HG03432 (cell line): ENCODE results near the gene PTCD3.

ENCODE experiments used
- ATAC-seq: cut with Tn5 transposase; IDR thresholded peaks from one replicate; pipeline ENCODE4 v1.9.1; 2021; ENCODE audit warnings: mild to moderate bottlenecking, moderate library complexity; ENCODE audit not compliant: unreplicated experiment

Gene PTCD3

DNA sequence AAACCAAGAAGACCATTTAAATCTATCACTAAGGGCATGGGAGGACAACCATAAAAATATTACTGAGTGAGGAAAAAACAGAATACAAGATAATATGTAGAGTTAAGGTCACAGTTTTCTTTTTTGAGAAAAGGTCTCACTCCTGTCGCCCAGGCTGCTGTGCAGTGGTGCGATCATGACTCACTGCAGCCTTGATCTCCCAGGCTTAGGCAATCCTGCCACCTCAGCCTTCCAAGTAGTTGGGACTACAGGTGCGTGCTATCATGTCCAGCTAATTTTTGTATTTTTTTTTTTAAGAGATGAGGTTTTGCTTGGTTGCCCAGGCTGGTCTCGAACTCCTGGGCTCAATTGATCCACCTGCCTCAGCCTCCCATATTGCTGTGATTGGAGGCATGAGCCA, 24.3 kb upstream of the PTCD3 start:
- ATAC-seq, result no peak

DNA sequence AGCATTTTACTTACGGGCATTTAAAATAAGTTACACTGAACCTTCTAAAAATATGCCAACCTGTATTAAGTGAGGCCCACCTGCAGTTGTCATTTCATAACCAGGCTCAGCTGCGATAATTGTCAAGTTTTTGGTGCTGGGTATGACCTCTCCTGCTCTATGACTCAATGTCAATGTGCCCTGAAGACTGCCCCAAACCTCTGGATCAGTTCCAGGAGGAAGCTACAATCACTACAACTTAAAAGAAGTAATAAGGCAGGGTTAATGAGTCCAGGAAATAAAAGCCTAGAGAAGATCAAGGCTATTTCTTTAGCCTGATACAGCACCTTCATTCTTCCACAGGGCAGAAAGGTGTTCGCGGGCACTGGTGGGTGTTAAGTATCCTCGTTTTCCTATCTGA, 23.3 kb upstream of the PTCD3 start:
- ATAC-seq, result no peak

DNA sequence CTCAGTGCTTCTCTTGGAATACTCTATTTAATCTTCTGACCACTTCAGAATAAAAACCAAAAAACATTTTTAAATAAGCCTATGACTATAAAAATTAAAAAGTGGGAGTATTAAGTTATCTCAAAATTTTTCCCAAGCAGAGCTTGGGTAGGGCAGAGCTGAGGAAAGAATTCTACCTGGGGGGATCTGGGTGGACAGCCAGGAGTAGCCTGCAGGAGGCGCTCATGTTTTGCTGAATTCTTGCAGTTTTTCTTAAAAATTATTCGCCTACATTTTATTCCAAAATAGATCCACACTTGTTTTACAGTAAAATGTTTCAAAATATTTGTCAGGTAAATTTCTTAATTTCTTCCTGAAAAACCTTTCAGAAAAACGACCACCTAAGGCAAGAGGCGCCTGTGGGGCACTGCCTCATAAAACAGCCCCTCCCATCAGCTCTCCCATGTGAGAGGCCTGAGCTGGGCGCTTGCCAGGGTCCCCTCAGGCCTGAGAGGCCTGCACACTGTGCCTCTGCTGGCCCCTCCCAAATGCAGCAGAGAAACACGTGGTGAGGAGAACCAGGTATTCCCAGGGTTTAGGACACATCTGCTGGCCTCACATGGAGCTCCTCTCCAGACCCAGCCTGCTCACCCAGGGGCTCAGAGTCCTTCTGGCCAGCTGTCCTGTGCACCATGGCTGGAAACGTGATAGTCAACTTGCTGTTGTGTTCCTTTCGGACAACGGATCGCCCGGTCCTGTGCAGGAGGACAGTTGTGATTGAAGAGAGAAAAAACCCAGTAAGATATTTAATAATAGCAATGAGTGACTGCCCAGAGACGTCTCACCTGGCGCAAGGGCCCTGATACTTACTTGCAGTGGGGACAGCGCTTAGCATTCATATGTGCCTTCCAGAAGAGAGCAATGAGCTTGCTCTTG, 17.8 kb upstream of the PTCD3 start:
- ATAC-seq, result no peak

DNA sequence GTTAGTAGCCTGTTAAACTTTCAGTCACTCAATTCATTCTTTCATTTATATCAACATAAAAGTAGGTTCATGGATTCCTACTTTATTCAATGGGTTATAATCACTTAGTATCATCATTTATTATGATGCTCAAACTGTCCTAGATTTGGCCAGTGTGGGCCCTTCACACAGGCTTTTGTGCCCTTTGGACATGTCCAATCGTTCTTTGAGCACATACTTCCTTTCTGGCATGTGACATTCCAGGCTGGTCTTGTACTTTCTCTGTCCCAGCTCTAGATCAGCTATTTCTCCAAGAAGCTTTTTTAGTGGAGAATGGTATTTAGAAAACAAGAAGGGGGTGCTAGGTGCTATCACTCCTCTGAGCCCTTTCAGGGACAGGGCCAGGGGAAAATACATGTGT, 11.8 kb upstream of the PTCD3 start:
- ATAC-seq, result no peak

DNA sequence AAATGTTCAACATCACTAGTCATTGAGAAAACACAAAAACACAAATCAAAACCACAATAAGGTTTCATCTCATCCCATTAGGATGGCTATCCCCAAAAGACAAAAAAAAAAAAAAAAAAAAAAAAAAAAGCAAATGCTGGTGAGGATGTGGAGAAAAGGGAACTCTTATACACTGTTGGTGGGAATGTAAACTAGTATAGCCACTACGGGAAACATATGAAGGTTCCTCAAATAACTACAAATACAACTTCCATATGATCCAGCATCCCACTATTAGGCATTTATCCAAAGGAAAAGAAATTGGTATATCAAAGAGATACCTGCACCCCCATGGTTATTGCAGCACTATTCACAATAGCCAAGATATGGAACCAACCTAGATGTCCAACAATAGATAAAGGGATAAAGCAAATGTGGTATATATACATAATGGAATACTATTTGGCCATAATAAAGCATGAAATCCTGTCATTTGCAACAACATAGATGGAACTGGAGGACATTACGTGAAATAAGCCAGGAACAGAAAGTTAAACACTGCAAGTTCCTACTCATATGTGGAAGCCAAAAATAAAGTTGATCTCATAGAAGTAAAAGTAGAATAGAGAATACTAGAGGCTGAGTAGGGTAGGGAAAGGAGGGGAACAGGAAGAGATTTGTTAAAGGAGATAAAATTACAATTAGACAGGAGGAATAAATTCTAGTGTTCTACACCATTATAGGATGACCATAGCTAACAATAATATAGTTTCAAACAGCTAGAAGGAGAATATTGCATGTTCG, 8.7 kb upstream of the PTCD3 start:
- ATAC-seq, result no peak

DNA sequence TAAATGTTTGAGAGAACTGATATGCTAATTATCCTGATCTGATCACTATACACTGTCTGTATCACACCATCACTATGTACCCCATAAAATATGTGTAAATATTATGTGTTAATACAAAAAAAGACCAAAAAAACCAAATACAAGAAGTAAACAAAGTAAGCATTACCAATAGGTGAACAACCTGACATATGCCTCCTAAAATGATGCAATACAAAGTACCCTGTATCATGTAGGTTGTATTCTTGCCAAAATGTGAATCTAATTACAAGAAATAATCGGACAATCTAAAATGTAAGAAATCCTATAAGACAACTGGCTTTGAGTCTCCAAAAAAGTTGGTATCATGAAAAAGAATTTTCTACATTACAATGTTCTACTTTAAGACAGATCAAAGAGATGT, 8.1 kb upstream of the PTCD3 start:
- ATAC-seq, result no peak

DNA sequence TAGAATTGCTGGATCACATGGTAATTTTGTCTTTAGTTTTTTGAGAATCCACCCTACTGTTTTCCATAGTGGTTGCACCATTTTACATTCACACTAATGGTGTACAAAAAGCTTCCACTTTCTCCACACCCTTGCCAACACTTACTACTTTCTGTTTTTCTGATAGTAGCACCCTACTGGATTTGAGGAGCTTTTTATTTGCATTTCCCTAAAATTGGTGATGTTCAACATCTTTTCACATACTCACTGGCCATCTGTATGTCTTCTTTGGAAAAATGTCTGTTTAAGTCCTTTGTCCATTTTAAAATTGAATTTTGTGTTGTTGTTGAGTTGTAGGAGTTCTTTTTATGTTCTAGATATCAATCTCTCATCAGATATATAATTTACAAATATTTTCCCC, 3.9 kb upstream of the PTCD3 start:
- ATAC-seq, result no peak

DNA sequence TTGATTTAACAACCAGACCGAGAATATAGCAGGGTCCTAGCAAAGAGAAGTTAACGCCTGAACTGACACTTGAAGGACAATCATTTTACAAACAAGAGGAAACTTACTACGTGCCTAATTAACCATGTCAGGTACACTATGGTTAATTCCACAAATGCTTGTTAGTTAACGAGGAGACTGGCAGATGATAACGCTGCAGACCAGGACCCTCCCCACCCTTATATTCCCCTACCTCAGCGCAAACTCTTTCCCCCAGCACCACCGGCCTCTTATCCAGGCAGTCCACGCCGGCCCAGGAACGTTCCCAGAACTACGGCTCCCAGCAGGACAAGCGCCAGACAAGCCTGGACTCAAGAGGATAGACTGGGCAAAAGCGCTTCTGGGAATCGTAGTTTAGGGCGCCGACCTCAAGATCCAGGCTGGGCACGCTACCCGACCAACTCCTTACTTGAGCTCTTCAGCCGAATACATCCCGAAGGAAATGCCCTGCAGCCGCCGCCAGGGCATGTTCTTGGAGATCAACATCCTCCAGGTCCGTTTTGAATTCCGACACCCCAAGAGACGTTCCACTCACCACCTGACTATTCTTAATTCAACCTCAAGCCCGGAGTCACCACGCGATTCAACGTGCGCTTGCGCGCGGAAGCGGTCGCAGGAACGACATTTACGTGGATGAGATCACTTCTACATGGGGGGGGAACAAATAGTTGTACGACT, 625 bp upstream of the PTCD3 start, which contains the start of gene POLR1A:
POLR1A (minus strand) TSS at position 635 of the 717 bp plus-strand sequence; CDS start at position 525, 110 bp downstream.
- peak; percentile 75 for ATAC-seq

DNA sequence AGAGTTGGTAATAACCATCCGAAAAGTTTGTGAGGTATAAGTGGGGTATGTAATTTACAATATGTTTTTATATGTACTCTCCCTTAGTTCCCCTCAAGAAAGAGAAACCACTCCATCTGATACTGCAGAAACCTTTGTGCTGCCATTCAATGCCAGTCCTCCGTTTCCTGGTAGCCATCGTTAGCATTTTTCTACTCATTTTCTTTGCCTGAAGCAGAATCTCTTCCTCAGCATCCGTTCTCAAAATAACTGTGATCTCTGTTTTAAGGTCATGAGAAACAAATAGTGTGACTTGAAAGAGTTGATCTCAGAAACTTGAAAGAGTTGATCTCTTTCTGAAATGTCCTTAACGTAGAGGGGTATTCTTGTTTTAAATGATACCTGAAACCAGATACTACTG, 996 bp downstream of the PTCD3 start:
- no peak for ATAC-seq

DNA sequence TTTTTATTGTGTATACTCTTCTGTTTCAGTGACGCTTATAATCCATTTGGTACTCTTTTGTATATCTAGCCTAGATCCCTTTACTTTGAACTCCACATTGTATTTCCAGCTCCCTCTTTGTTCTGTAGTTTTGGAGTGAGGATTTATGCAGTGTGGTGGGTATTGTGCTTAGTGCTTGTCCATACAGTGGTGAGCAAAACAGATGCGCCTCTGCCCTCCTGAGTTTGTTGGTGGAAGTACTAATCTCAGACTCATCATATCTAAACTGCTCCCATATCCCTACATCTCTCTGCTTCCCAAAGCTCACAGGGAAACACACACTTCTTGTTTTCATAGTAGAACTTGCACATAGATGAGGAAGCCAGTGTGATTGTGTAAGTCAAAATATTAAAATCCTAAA, 12.1 kb downstream of the PTCD3 start:
- ATAC-seq, result no peak

DNA sequence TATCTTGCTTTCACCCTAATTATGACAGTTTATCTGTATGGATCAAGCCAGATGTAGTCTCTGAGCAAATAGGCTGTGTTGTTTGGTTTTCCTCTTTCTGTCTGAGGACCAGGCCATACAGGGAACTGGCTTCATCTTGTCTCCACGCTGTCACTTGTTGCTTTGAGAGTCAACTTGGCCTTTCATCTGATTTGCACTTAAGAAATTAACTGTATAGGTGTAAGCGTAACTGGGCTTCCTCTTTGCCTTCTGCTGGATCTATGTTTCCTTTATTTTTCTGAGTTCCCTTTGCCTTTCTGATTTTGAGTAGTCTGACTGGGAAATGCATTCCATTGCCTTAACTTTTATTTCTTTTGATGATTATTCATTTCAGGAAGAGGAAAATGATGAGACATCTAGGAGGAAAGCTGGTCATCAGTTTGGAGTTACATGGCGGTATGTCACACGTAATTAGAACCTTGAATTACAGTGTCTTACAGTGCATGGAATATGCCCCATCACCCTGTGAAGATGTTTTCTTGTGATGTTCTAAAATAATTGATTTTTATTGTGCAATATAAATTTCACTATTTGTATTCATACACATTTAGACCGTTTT, 17.4 kb downstream of the PTCD3 start:
- ATAC-seq, result no peak

DNA sequence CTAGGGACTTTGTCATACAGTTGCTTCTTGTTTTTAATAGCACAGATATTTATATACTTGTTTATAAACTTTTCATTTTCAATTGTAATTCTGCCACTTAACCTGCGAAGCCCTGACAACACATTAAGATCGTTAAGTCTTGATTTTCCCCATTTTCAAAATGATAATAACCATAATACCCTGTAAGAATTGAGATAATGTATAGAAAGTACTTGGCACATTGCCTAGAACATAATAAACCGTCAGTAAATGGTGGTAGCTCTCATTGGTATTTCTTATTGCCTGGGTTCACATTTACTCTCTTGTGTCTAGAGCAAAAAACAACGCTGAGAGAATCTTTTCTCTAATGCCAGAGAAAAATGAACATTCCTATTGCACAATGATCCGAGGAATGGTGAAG, 18.6 kb downstream of the PTCD3 start:
- no peak for ATAC-seq

DNA sequence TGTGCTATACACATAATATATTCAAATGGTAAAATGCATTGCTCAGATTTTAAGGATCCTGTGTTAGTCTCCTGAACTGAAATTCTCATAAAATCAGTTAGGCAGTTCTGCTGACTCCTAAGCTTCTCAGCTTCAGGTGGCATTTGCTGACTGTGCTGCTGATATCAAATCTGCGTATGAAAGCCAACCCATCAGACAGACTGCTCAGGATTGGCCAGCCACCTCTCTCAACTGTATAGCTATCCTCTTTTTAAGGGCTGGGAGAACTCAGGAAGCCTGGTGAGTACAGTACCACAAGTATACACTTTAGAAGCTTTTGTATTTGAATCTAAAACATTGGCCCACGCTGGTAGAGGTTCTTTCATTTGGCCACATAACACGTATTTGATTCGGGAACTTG, 28.7 kb downstream of the PTCD3 start:
- ATAC-seq, result no peak

DNA sequence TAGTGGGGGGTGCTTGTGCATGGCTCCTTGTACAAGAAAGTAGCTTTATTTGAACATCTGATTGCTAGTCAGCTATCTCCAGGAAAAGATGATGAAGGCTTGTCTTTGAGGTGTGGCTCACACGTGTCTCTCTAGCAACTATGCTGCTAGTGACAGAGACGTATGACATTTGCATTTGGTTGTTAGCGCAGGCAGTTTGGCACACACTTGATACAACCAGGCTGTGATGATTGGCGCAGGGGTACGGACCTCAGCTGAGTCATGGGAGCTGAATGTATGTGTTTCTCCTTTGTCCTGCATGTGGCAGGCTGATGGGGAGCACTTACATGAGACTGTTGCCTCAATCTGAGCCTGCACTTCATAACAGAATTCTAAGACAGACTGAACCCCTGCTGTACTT, 29.6 kb downstream of the PTCD3 start:
- no peak for ATAC-seq

DNA sequence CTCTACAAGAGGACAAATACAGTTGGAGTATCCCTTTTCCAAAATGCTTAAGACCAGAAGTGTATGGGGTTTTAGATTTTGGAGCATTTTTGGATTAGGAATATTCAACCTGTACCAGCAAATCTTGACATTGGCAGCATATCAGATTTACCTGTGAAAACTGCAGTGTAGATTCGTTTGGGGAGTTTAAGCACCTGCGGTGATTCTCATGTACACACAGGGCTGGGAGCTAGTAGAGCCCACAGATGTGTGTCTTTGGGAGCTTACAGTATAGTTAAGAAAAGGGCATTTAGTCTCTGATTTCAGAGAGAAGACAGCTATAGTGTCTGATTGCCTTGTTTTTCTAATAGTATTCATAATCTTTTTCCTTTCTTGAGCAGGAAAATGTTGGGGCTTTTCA, 30.1 kb downstream of the PTCD3 start:
- no peak for ATAC-seq

DNA sequence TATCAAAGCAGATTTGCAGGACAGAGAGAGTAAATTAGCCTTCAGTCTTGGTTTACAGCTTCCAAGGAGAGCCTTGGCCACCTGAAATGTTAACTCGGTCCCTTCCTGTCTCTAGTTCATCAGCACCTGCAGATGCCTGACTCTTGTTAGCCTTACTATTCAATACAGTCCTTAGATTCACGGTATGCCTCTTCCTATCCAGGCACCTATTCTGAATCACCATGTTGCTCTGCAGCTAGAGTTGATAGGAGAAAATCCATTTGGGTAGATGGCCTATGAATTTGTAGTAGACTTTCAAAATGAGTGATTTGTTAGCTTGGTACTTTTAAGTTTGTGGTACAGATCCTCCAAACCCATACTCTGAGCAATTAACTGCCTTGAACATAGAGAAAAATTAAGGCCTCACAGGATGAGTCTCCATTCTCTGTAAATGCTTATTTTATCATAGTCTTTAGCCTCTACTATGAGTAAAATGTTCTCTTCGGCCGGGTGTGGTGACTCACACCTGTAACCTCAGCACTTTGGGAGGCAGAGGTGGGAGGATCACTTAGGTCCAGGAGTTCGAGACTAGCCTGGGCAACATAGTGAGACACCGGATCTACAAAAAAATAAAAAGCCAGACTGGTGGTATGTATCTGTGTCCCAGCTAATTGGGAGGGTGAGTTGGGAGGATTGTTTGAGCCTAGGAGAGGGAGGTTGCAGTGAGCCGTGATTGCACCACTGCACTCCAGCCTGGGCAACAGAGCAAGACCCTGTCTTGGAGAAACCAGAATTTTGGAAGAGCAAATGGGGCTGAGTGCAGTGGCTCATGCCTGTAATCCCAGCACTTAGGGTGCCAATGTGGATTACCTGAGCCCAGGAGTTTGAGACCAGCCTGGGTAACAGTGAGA, 32.9 kb downstream of the PTCD3 start:
- ATAC-seq, result no peak

DNA sequence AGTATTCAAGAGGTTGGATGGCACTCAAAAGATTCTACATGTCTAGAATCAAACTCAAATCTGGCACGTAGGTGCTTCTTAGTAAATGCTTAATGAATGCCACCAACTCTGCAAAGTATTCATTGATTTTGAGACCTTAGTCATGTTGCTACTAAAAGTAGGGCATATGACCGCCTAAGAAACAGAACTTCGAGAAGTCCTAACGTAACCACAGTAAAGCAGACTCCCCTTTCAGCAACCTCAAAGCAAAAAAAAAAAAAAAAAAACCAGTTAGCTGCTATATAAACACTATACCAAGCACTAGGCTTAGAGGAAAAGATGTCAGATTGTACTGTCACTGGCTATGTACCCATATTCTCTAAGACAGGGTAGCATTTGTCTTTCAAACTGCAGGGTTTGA, 33.9 kb downstream of the PTCD3 start:
- ATAC-seq, result no peak

DNA sequence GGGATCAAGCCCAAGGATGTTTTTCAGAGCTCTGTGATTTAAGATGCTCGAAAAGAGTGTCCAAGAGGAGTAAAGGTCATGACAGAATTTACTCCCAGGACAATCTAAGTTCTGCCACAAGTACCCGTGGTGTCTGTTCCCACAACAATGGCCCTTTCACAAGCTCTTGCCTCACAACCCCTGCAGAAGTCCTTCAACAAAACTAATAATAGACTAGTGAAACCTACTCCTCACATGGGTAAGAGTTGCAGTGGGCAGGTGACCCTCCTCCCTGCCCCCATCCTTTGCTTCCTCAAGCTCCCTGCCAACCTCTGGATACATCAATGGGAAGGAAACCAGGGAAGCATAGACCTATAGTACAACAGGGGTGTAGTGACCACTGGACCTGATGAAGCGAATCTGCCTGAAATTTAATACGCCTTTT, 34.9 kb downstream of the PTCD3 start:
- ATAC-seq, result no peak

DNA sequence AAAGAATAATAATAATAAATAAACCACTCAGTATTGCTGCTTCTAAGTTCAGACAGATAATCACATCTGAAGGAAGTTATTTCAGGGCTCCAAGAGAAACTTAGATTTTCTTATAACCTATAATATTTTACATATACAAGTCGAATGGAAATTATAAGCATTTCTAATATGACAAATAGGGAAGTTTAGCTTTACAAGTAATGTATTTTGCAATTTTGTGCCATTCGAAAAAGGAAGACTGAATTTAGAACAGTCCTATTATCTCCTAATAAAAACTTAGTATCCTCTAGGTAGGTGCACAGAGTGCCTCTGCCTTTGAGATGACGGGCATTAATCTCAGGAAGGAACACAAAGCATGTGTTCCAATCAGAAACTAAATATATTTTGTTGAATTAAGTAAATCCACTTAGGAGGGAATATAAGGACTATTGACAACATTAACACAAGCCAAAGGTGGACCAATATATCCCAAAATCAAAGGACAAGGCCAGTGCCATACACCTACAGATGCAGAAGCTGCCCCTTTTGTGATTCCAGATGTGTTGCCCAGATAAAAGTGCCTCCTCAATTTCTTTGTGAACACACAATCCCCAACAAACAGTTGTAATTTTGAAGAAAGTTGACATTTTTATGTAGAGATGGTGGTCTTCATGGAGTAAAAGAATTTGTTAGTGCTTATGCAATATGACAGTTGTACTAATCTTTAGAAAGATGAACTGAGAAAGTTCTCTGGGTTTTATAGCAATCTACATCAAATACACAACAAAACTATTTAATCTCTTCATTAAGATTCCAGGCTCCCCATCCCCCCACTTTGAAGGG, 36.6 kb downstream of the PTCD3 start:
- ATAC-seq, result no peak
